Activated CD8-positive, alpha-beta memory T cell treated with anti-CD3 and anti-CD28 coated beads, Interleukin-2, amount 50 U/mL, for 4 hours (primary cell): Measurements from ENCODE around the gene DOCK8.

ENCODE experiments used
- DNase-seq: peaks from one replicate; pipeline ENCODE4 v3.0.0-alpha.2; 2020

DOCK8 gene

DNA sequence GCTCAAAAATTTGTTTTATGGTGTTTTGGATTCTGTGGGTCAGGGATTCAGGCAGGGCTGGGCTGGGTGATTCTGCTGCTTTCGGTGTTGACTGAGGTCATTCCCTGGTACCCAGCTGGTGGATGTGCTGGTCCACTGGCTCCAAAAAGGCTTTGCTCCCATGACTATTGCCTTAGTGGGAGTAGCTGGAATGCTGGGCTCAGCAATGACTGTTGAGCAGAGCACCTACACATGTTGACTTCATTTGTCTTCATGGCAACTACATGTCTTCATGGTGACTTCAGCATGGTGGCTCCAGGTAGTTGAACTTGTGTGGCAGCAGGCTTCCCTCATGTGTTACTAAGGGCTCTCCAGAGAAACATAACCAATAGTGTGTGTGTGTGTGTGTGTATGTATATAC is 297.2 kb downstream of the DOCK8 start:
- no peak for DNase-seq

DNA sequence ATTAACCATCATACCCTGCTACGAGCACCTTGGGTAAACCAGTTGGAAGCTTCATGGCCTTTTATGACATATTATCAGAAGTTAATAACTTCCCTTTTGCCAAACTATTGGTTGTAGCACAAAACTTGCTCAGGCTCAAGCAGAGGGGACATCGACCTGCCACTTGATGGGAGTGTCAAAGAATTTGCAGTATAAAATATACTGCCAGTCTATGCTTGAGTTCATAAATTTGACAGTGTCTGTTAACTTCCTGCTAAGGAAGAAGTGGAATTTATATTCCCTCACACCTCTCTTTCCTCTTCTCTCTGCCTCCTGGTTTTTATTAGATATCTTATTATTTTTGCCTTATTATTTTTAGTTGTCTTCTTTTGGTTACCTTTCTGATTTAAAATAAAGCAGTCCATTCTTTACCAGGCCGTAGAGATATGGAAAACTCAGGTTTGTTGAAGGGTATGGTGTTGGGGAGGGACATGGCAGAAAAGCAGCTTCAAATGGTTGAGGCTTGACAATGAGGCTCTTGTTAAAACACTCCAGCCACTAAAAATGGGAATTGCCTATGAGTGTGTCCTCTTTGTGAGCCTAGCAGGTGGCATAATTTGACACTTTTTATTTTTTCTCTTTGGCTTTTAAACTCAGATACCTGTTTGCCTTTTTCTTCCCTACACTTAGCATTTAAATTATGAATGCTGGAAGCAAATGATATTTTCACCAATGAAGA is 298.0 kb downstream of the DOCK8 start:
- DNase-seq, result no peak
